GM13976 (cell line): ENCODE results near the gene CD96.

Experiments
- DNase-seq: peaks from one replicate; pipeline ENCODE4 v3.0.0; 2012; ENCODE audit warnings: low spot score
- in situ Hi-C: fragments of 300-500 bp; cut with MboI; formaldehyde crosslinking; loops from one replicate; pipeline ENCODE4 v1.12.0; 2022; ENCODE audit warnings: low sequenced_read_pairs, mixed read lengths, inconsistent platforms; ENCODE audit not compliant: unreplicated experiment
- TF ChIP-seq, protein P1 (sequence below): IDR thresholded peaks from 2 replicates; pipeline ENCODE4 v1.5.1; 2012; ENCODE audit warnings: borderline replicate concordance, mild to moderate bottlenecking; ENCODE audit not compliant: insufficient read depth; ENCODE audit errors: extremely low read depth, missing control alignments, control extremely low read depth

Gene CD96

DNA sequence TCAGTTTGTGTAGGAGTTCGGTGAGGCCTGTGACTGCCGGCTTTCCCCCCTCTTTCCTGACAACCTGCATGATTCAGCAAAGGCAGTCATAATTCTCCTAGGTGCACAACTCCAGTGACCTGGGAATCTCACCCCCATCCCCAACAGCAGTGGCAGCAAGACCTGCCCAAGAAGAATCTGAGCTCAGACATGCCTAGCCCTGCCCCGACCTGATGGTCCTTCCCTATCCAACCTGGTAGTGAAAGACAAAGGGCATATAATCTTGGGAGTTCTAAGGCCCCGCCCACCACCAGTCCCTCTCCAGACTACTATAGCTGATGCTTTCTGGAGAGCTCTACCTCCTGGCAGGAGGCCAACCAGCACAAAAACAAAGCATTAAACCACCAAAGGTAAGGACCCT is 97.3 kb downstream of the CD96 start:
- in situ Hi-C loops = no loop called here
- no peak for DNase-seq

DNA sequence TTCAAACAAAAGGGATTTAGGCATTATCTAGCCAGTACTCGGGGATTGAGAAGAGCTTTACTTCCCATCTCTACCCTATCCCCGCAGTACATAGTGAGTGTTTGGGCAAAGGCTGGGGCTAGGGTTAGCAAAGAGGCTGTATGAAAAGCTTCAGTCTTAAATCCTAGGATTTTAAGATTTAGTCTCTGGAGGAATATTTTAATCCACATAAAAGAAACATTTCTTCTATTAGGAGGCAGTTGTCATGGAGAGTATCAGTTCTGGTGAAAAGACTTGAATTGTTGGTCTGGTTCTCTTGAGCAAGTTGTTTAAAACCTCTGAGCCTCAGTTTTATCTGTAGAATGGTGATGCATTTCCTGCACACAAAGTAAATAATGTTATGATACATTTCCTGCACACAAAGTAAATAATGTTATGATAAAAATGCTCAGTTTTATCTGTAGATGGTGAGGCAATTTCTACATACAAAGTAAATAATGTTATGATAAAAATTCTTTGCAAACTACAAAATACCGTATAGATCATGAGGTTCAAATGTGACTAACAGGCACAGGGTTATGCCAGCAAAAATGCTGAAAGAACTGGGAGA is 107.1 kb downstream of the CD96 start:
- no peak for DNase-seq
- in situ Hi-C loops = no loop called here
- TF ChIP-seq, protein P1, sequence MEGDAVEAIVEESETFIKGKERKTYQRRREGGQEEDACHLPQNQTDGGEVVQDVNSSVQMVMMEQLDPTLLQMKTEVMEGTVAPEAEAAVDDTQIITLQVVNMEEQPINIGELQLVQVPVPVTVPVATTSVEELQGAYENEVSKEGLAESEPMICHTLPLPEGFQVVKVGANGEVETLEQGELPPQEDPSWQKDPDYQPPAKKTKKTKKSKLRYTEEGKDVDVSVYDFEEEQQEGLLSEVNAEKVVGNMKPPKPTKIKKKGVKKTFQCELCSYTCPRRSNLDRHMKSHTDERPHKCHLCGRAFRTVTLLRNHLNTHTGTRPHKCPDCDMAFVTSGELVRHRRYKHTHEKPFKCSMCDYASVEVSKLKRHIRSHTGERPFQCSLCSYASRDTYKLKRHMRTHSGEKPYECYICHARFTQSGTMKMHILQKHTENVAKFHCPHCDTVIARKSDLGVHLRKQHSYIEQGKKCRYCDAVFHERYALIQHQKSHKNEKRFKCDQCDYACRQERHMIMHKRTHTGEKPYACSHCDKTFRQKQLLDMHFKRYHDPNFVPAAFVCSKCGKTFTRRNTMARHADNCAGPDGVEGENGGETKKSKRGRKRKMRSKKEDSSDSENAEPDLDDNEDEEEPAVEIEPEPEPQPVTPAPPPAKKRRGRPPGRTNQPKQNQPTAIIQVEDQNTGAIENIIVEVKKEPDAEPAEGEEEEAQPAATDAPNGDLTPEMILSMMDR = no peak

More for the DNA sequence above, 97.3 kb downstream of the CD96 start:
- TF ChIP-seq, protein P1 = no peak

DNA sequence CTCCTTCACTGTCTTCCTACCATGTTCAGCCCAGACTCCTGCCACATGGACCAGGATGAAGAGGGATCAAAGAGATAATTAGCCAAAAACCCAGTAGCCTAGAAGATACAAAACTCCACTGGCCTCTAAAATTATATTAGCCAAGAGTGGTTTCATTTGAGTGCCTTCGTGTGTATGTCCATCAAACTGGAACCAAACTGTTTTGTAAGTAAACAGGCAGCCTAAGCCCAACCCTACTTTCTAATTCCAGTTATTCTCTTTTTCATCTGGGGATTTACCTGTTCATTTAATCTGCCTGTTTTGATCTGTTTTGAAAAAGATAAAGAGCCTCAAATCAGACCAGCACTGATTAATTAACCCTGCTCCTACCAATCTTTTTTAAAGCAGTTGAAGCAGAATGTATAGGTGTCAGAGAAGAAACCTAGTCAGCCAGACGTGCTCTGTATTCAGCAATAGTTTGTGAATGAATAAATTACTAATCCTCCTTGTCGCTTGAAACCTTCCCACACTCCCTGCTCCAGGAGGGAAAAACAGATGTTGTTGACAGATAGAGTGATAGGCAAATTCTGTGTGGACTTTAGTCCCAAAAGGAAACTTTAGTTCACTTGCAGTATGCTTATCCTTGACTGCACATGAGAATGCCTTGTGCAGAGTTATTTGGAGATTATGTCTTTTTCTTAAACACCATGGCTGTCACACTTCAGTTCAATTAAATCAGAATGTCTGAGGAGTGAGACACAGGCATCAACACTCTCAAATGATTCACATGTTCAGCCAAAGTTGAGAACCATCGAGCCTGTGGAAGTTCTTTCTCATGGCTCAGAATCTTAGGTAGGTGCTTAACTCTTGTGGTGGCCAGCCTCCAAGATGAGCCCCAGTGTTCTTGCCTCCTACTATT is 108.6 kb downstream of the CD96 start:
- in situ Hi-C loops = no loop called here
- DNase-seq = no peak
- TF ChIP-seq, protein P1 = no peak

DNA sequence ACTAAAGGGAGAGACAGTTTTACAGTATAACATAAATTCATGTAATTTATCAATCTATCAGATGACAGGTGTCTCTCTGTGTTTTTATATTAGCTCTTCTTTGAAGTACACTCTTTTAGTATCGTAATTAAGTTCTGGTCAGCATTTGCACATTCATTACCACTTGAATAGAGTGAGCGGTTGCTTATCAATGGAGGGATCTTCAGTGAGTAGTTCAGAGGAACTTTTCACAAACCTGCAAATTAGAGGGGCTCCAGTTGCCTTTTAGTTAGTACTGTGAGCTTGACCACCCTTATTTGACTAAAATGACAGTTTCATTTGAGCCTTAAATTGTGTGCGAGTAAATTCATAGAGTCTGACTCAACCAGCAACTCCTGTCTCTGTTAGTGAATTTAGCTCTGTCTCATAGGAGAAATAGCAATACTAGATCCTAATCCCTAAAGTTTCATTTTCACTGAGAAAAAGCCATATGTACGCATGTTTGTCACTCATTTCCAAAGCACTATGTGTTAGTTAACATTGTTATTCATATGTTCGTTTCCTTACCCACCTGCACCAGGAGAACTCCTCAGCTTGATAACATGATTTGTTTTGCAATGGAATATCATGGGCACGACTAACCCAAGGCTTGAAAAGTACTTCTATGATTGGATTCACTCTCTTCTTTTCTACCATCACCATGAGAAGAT is 110.6 kb downstream of the CD96 start:
- in situ Hi-C loops = no loop called here
- TF ChIP-seq, protein P1 = no peak
- DNase-seq = no peak

DNA sequence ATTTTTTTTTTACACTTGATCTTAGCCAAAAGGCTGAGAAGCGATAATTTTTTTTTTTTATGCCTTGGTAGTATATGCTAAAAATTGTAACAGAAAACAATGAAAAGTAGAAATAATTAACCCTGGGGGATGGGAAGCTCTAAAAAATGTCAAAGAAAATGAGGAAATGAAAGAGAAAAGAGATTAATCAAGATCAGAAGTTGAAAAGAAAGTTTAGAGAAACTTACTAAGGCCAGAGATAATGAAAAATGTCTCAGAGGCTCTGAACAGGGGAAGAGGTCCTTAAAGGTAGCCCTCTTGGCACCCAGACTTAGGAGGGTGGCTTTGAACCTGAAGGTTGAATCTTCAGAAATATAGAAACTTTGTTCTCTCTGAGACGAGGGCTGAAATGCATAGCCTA is 111.8 kb downstream of the CD96 start:
- in situ Hi-C loops = no loop called here
- no peak for DNase-seq
- TF ChIP-seq, protein P1 = no peak

DNA sequence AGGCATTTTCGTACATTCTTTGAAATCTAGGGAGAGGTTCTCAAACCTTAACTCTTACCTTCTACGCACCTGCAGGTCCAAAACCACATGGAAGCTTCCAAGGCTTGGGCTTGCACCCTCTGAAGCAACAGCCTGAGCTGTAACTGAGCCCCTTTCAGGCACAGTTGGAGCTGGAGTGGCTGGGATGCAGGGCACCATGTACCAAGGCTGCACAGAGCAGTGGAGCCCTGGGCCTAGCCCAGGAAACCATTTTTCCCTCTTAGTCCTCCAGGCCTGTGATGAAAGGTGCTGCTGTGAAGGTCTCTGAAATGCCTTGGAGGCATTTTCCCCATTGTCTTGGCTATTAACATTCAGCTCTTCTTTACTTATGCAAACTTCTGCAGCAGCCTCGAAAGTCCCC is 120.0 kb downstream of the CD96 start:
- TF ChIP-seq, protein P1 = no peak
- DNase-seq = no peak
- in situ Hi-C loops = no loop called here
